ENCODE results near the gene SERINC5. TPM values are rescaled to one million over a fixed set of nuclear protein-coding genes. Genes with fewer than 3 reads are reported as not detected.

SERINC5 gene
- total and polyA plus RNA-seq, 4 donors = 6.2 to 84.5 (median 23.9) TPM

DNA sequence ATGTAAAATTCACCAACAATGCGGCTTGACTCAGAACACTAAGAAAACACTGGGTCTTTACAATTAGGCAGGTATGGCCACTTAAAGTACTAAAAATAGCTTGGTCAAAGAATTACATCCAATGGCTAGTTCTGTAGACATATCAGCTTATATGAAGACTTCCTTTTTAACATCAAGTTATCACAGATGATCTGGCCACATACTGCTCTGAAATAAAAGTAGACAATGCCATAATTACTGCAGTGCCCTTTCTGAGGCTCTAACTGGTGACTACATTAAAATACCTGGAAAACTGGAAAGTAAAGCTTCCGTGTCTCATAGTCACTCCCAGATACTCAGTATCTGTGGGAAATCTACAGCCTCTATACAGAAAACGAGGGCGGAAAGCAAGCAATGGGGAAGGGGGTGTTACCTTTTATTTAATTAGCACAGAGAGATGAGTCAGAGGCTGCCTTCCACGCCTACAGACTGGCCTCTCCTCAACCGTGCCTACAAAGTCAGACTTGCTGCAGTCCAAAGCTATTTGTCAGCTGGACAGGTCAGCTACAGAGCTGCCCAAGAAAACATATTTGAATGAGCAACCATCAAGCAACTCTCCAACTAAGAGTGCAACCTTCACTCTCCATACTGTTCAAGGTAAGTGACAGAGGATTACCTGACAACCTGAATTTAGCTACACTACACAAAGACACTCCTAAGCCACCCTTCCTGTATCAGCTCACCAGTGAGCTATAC lies 8.7 kb downstream of the SERINC5 start:
- ATAC-seq (ENCODE audit: insufficient read depth, low FRiP score) = peak; percentile 96
- Histone ChIP-seq H3K4me3 (no peak overlapping the region), H3K27me3 (ENCODE audit: control insufficient read depth in 3 of 3, insufficient read depth in 3 of 3, low read length in 2 of 3) (no peaks in the 10 kb centered on the region), H3K27ac (ENCODE audit: low read depth in 1 of 2, low read length in 1 of 2) (peak overlapping the region; percentile 68 to 79), H3K9ac (ENCODE audit: insufficient read depth in 1 of 2, low read length in 2 of 2) (peak overlapping the region in 1 of 2 donors; percentile 42), H3K4me1 (ENCODE audit: control insufficient read depth in 5 of 5, insufficient read depth in 5 of 5, low read length in 5 of 5) (peaks cover 5 to 55% (median 28%) of the 10 kb centered on the region in 5 donors), H3K36me3 (ENCODE audit: control insufficient read depth in 4 of 4, insufficient read depth in 4 of 4, low read length in 4 of 4) (peaks cover 0 to 6% (median 0%) of the 10 kb centered on the region in 4 donors), H3K9me3 (ENCODE audit: control insufficient read depth in 4 of 4, insufficient read depth in 3 of 4, low read length in 3 of 4) (no peaks in the 10 kb centered on the region)
- TF ChIP-seq, protein P1, sequence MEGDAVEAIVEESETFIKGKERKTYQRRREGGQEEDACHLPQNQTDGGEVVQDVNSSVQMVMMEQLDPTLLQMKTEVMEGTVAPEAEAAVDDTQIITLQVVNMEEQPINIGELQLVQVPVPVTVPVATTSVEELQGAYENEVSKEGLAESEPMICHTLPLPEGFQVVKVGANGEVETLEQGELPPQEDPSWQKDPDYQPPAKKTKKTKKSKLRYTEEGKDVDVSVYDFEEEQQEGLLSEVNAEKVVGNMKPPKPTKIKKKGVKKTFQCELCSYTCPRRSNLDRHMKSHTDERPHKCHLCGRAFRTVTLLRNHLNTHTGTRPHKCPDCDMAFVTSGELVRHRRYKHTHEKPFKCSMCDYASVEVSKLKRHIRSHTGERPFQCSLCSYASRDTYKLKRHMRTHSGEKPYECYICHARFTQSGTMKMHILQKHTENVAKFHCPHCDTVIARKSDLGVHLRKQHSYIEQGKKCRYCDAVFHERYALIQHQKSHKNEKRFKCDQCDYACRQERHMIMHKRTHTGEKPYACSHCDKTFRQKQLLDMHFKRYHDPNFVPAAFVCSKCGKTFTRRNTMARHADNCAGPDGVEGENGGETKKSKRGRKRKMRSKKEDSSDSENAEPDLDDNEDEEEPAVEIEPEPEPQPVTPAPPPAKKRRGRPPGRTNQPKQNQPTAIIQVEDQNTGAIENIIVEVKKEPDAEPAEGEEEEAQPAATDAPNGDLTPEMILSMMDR (IDR thresholded peaks at IDR 0.05; ENCODE audit: control extremely low read depth, extremely low read depth) = no peak
- peak in 2 of 3 donors; percentile 56 to 61 for DNase-seq
- 25 to 41% methylated on average over 6 of the region's 6 CpGs for WGBS, 2 donors

DNA sequence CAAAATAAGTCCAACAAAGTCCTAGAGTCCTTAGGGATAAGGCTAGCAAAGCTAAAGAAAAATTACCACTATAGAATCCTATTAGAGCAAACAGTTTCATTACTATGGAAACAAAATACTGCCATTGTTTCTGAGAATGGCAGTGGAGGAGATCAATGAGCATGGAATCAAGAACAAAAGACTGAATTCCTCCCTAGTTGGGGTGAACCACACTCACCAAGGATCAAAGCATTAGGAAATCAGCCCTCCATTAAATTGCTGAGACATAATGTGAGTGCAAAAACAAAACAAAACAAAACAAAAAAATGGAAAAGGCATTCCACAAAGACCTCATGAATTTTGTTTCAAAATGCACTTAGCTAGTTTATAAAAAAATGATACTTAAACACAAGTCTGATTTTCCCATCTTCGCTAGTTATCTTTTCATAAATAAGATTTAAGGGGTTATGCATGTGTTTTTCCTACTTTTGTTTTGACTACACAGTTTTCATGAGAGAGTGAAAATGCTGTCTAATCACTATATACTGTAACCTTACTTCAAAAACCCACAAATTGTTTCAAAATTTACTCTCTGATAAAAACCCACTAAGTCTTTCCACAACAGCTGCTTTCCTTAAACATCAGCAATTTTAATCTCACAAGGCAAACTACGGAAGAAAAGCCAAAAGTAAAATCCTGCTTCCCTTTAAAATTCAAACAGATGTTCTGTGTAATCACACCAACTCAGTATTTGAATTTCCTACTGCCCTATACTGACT lies 9.7 kb downstream of the SERINC5 start:
- Histone ChIP-seq H3K9me3 (ENCODE audit: control insufficient read depth in 4 of 4, insufficient read depth in 3 of 4, low read length in 3 of 4) (no peaks in the 10 kb centered on the region), H3K36me3 (ENCODE audit: control insufficient read depth in 4 of 4, insufficient read depth in 4 of 4, low read length in 4 of 4) (peaks cover 0 to 9% (median 0%) of the 10 kb centered on the region in 4 donors), H3K27ac (ENCODE audit: low read depth in 1 of 2, low read length in 1 of 2) (no peak overlapping the region), H3K4me1 (ENCODE audit: control insufficient read depth in 5 of 5, insufficient read depth in 5 of 5, low read length in 5 of 5) (peaks cover 3 to 55% (median 28%) of the 10 kb centered on the region in 5 donors), H3K9ac (ENCODE audit: insufficient read depth in 1 of 2, low read length in 2 of 2) (peak overlapping the region in 1 of 2 donors; percentile 75), H3K27me3 (ENCODE audit: control insufficient read depth in 3 of 3, insufficient read depth in 3 of 3, low read length in 2 of 3) (no peaks in the 10 kb centered on the region), H3K4me3 (no peak overlapping the region)
- TF ChIP-seq, protein P1 (IDR thresholded peaks at IDR 0.05; ENCODE audit: control extremely low read depth, extremely low read depth) = no peak
- peak; percentile 68 to 98 (median 98) for DNase-seq
- no peak for ATAC-seq (ENCODE audit: insufficient read depth, low FRiP score)
- 40 to 61% methylated on average over 2 of the region's 2 CpGs for WGBS, 2 donors

DNA sequence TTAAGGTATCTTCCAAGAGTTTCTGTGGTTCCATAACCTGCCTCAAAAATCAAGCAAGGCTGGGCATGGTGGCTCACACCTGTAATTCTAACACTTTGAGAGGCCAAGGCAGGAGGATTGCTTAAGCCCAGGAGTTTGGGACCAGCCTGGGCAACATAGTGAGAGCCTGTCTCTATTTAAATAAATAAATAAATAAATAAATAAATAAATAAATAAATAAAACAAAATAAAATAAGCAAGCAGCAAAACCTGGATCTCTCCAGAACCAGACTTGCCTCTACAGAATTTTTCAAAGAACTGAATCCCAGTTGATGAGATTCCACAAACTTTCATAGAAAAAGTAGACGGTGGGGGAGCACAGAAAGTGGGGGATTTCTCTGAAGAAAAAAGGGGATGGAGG lies 12.3 kb downstream of the SERINC5 start:
- Histone ChIP-seq H3K4me1 (ENCODE audit: control insufficient read depth in 5 of 5, insufficient read depth in 5 of 5, low read length in 5 of 5) (peaks cover 6 to 66% (median 31%) of the 10 kb centered on the region in 5 donors), H3K27ac (ENCODE audit: low read depth in 1 of 2, low read length in 1 of 2) (no peak overlapping the region), H3K27me3 (ENCODE audit: control insufficient read depth in 3 of 3, insufficient read depth in 3 of 3, low read length in 2 of 3) (no peaks in the 10 kb centered on the region), H3K9ac (ENCODE audit: insufficient read depth in 1 of 2, low read length in 2 of 2) (no peak overlapping the region), H3K9me3 (ENCODE audit: control insufficient read depth in 4 of 4, insufficient read depth in 3 of 4, low read length in 3 of 4) (no peaks in the 10 kb centered on the region), H3K36me3 (ENCODE audit: control insufficient read depth in 4 of 4, insufficient read depth in 4 of 4, low read length in 4 of 4) (peaks cover 0 to 5% (median 0%) of the 10 kb centered on the region in 4 donors), H3K4me3 (no peak overlapping the region)
- no peak for DNase-seq
- WGBS, 2 donors = 96 to 100% methylated on average over 1 of the region's 1 CpG
- no peak for ATAC-seq (ENCODE audit: insufficient read depth, low FRiP score)
- TF ChIP-seq, protein P1 (IDR thresholded peaks at IDR 0.05; ENCODE audit: control extremely low read depth, extremely low read depth) = no peak

Measured in lung (tissue), 12 donors.